Germinal center (tissue), 1 donor: ENCODE results near the gene BHLHA15.

Experiments
- DNase-seq: peaks from one replicate; pipeline ENCODE4 v3.0.0; 2012; ENCODE audit warnings: mixed read lengths, low spot score

BHLHA15 gene

GRCh38 chr7:98211221-98211675 is at the start of gene BHLHA15:
Gene BHLHA15 (plus strand): TSS chr7:98211439. CDS start chr7:98212310, 871 bp downstream.
- DNase-seq = peak; percentile 59

- DNase-seq = no peak
Measured at GRCh38 chr7:98162758-98163157, 48.5 kb upstream of the BHLHA15 start.

- DNase-seq = no peak
Measured at GRCh38 chr7:98163269-98163668, 48.0 kb upstream of the BHLHA15 start.

- no peak for DNase-seq
Measured at GRCh38 chr7:98163704-98164494, 47.3 kb upstream of the BHLHA15 start.

- DNase-seq = peak; percentile 50
Measured at GRCh38 chr7:98165827-98166667, 45.2 kb upstream of the BHLHA15 start.

- DNase-seq = no peak
Measured at GRCh38 chr7:98166668-98166970, 44.6 kb upstream of the BHLHA15 start.

- DNase-seq = no peak
Measured at GRCh38 chr7:98167653-98168052, 43.6 kb upstream of the BHLHA15 start.

- DNase-seq = peak; percentile 79
Measured at GRCh38 chr7:98168181-98168903, 42.9 kb upstream of the BHLHA15 start.

- DNase-seq = no peak
Measured at GRCh38 chr7:98168904-98169621, 42.2 kb upstream of the BHLHA15 start.

GRCh38 chr7:98170966-98171365 is 40.3 kb upstream of the BHLHA15 start:
- no peak for DNase-seq

GRCh38 chr7:98171449-98171848 is 39.8 kb upstream of the BHLHA15 start:
- DNase-seq = no peak

- DNase-seq = no peak
Measured at GRCh38 chr7:98174334-98175259, 36.6 kb upstream of the BHLHA15 start.

GRCh38 chr7:98175260-98175940 is 35.8 kb upstream of the BHLHA15 start:
- DNase-seq = no peak

GRCh38 chr7:98177553-98177952 is 33.7 kb upstream of the BHLHA15 start:
- no peak for DNase-seq

- DNase-seq = no peak
Measured at GRCh38 chr7:98178321-98178720, 32.9 kb upstream of the BHLHA15 start.

- DNase-seq = no peak
Measured at GRCh38 chr7:98178762-98179490, 32.3 kb upstream of the BHLHA15 start.

GRCh38 chr7:98180751-98181150 is 30.5 kb upstream of the BHLHA15 start:
- DNase-seq = no peak

- DNase-seq = no peak
Measured at GRCh38 chr7:98185101-98185500, 26.1 kb upstream of the BHLHA15 start.

- no peak for DNase-seq
Measured at GRCh38 chr7:98186452-98187137, 24.6 kb upstream of the BHLHA15 start.
